Smooth muscle cell (in vitro differentiated cells): Measurements from ENCODE around the gene EPS8. TPM values are rescaled to one million over a fixed set of nuclear protein-coding genes. Genes with fewer than 3 reads are reported as not detected.

Experiments
- DNase-seq: peaks from one replicate; lab custom pipeline; 2025; ENCODE audit not compliant: unreplicated experiment; lab: John Stamatoyannopoulos, UW
- H2AFZ ChIP-seq: fragments of 200-600 bp; sonication (generic); 2 replicates; pipeline ENCODE4 v1.6.0; 2016; ENCODE audit warnings: antibody characterized with exemption, low read depth, mild to moderate bottlenecking
- H3F3A ChIP-seq: fragments of 200-600 bp; sonication (generic); 2 replicates; pipeline ENCODE4 v1.6.0; 2017; ENCODE audit warnings: antibody characterized with exemption, low read depth
- H3K27ac ChIP-seq: fragments of 200-600 bp; sonication (generic); 2 replicates; pipeline ENCODE4 v1.5.1; 2016; ENCODE audit warnings: low read depth, mild to moderate bottlenecking
- H3K27me3 ChIP-seq: fragments of 200-600 bp; sonication (generic); 2 replicates; pipeline ENCODE4 v1.6.1; 2016; ENCODE audit warnings: low read depth, mild to moderate bottlenecking
- H3K36me3 ChIP-seq: fragments of 200-600 bp; sonication (generic); 2 replicates; pipeline ENCODE4 v1.5.1; 2016; ENCODE audit warnings: low read depth
- H3K4me1 ChIP-seq: fragments of 200-600 bp; sonication (generic); 2 replicates; pipeline ENCODE4 v1.5.1; 2016; ENCODE audit warnings: low read depth
- H3K4me2 ChIP-seq: fragments of 200-600 bp; sonication (generic); 2 replicates; pipeline ENCODE4 v1.6.0; 2016; ENCODE audit warnings: mild to moderate bottlenecking
- H3K4me3 ChIP-seq: fragments of 200-600 bp; sonication (generic); 2 replicates; pipeline ENCODE4 v1.5.1; 2016; ENCODE audit warnings: mild to moderate bottlenecking
- H3K79me2 ChIP-seq: fragments of 200-600 bp; sonication (generic); 2 replicates; pipeline ENCODE4 v1.6.0; 2016; ENCODE audit warnings: low read depth, mild to moderate bottlenecking
- H3K9ac ChIP-seq: fragments of 200-600 bp; sonication (generic); 2 replicates; pipeline ENCODE4 v1.6.0; 2016; ENCODE audit warnings: low read depth
- H3K9me3 ChIP-seq: fragments of 200-600 bp; sonication (generic); replicated peaks from 2 replicates; pipeline ENCODE4 v1.5.1; 2016; ENCODE audit warnings: low read depth
- H4K20me1 ChIP-seq: fragments of 200-600 bp; sonication (generic); 2 replicates; pipeline ENCODE4 v1.6.0; 2016; ENCODE audit warnings: low read depth
- WGBS: methylation state at CpG from one replicate; pipeline ENCODE4 v1.1.7; 2016; ENCODE audit warnings: low lambda C conversion rate; 5-methylcytosine and 5-hydroxymethylcytosine counted together
- polyA plus RNA-seq: library from polyadenylated mRNA; unstranded; fragments of >200 nt; fragmentation: Nextera tagmentation; extraction: Ambion mirVana; gene quantifications from 2 replicates; pipeline ENCODE4 v1.2.1, GENCODE V29; 2016
- total RNA-seq: library from RNA; depleted of rRNA; stranded (reverse); fragments of >200 nt; gene quantifications from 2 replicates; pipeline ENCODE4 v1.2.3, GENCODE V29; 2014
- TF ChIP-seq, protein P1 (sequence below): fragments of 200-600 bp; sonication (generic); IDR thresholded peaks from 2 replicates; pipeline ENCODE4 v1.5.1; 2017; ENCODE audit warnings: borderline replicate concordance, mild to moderate bottlenecking, antibody characterized with exemption; ENCODE audit not compliant: insufficient read depth, poor library complexity, severe bottlenecking

The EPS8 gene
- total and polyA plus RNA-seq, 2 experiments from 2014 or later = 27.5 to 68.3 TPM

DNA sequence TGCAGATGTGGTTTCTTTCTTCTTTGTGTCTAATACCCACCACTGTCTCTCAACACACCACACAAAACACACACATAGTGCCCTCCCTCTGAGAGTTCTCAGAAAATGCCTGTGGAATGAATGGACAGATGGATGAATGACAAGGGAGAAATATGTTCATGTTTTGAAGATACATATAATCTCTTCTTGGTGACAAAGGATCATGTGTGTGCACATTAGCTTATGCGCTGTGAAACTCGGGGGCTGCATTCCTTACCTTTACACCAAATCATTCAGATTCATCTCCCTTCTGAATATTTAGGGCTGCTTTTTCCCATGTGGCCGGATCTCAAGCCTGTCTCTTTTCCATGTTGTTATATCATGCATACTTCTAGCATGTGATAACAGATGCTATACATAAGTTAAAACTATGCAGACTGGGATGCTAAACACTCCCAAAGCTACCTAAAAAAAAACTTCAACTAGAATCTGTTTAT, 111.4 kb downstream of the EPS8 start:
- Histone ChIP-seq H3K4me3 (no peak overlapping the region), H3K27me3 (no peaks in the 10 kb centered on the region), H3K27ac (no peak overlapping the region), H3K36me3 (no peaks in the 10 kb centered on the region), H3F3A (no peaks in the 10 kb centered on the region), H3K79me2 (peaks cover 7% of the 10 kb centered on the region), H4K20me1 (no peaks in the 10 kb centered on the region), H3K9ac (no peak overlapping the region), H3K4me2 (no peak overlapping the region), H3K4me1 (peaks cover 12% of the 10 kb centered on the region), H2AFZ (no peak overlapping the region), H3K9me3 (no peaks in the 10 kb centered on the region)
- DNase-seq = no peak
- TF ChIP-seq, protein P1, sequence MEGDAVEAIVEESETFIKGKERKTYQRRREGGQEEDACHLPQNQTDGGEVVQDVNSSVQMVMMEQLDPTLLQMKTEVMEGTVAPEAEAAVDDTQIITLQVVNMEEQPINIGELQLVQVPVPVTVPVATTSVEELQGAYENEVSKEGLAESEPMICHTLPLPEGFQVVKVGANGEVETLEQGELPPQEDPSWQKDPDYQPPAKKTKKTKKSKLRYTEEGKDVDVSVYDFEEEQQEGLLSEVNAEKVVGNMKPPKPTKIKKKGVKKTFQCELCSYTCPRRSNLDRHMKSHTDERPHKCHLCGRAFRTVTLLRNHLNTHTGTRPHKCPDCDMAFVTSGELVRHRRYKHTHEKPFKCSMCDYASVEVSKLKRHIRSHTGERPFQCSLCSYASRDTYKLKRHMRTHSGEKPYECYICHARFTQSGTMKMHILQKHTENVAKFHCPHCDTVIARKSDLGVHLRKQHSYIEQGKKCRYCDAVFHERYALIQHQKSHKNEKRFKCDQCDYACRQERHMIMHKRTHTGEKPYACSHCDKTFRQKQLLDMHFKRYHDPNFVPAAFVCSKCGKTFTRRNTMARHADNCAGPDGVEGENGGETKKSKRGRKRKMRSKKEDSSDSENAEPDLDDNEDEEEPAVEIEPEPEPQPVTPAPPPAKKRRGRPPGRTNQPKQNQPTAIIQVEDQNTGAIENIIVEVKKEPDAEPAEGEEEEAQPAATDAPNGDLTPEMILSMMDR = no peak
- WGBS = 83% methylated on average over 3 of the region's 3 CpGs

DNA sequence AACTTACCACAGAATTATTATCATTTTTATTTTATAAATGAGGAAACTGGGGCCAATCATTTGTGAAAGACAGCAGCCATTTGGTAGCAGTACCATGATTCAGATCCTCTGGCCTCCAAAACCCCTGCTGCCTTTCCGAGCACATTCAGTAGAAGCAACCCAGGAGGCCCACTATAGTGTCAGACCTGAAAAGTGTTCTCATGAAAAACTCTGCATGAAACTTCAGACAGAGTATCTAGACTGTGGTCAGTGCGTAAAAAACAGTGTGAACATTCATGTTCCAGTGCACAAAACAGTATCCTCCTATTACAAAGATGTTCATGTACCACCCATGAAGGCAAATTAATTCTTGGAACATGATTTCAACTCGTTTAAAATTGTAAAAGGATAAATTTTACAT, 112.0 kb downstream of the EPS8 start:
- WGBS = 83% methylated on average over 3 of the region's 3 CpGs
- no peak overlapping the region for H2AFZ ChIP-seq
- H3K4me1 ChIP-seq = peaks cover 12% of the 10 kb centered on the region
- TF ChIP-seq, protein P1 = no peak
- no peaks in the 10 kb centered on the region for H3F3A ChIP-seq
- H3K9me3 ChIP-seq = no peaks in the 10 kb centered on the region
- H3K9ac ChIP-seq = no peak overlapping the region
- no peaks in the 10 kb centered on the region for H3K27me3 ChIP-seq
- no peak overlapping the region for H3K4me3 ChIP-seq
- no peak overlapping the region for H3K27ac ChIP-seq
- H4K20me1 ChIP-seq = no peaks in the 10 kb centered on the region
- no peaks in the 10 kb centered on the region for H3K36me3 ChIP-seq
- H3K79me2 ChIP-seq = peaks cover 4% of the 10 kb centered on the region
- no peak overlapping the region for H3K4me2 ChIP-seq
- DNase-seq = no peak

DNA sequence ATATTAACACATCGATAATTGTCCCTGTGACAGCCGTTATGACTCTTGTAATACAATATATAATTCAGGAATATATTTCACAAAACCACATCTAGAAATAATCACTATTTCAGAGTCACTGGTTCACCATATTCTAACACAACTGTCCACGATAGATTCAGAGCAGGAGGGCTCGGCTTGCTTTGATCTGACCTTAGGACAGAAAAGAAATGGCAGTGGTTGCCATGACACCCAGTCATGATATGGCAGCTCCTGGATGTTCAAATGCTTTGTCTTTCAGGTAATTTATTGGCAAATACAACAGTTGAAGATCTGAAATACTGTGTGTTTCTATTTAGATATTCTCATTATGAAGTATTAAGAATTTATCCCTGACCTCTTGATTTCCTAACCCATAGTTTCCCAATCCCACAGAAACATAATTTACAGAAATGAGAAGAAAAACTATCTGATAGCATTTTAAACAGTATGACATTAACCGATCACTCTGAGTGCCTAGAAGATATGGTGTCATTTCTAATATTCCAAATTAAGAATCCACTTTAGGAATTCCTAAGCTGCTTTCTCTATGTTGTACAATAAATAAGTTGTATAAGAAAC, 116.4 kb downstream of the EPS8 start:
- Histone ChIP-seq H3K79me2 (peaks cover 4% of the 10 kb centered on the region), H3K4me2 (no peak overlapping the region), H3F3A (no peaks in the 10 kb centered on the region), H3K4me1 (peaks cover 12% of the 10 kb centered on the region), H3K9ac (no peak overlapping the region), H3K36me3 (no peaks in the 10 kb centered on the region), H3K4me3 (no peak overlapping the region), H3K27me3 (no peaks in the 10 kb centered on the region), H3K9me3 (no peaks in the 10 kb centered on the region), H3K27ac (no peak overlapping the region), H4K20me1 (no peaks in the 10 kb centered on the region), H2AFZ (no peak overlapping the region)
- TF ChIP-seq, protein P1 = no peak
- 93% methylated on average over 5 of the region's 5 CpGs for WGBS
- no peak for DNase-seq

DNA sequence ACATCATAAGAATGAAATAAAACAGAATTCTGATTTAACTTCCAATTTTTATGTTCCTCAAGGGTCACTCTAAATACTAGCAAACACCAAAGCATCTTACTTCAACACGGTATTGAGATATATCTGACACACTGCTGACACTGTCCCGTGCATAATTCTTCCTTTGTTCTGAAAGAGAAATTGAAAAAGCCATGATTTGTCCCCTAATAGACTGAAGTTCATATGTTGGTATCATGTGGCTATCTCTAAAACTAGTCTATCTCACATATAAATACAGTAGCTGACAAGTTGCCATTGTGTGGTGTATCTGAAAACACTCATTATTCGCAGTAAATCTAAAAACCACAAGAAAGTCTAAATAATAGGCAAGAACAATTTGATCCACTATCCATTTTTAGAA, 118.4 kb downstream of the EPS8 start:
- no peak for DNase-seq
- no peaks in the 10 kb centered on the region for H4K20me1 ChIP-seq
- 89% methylated on average over 3 of the region's 3 CpGs for WGBS
- no peak overlapping the region for H3K4me3 ChIP-seq
- H3F3A ChIP-seq = no peaks in the 10 kb centered on the region
- no peak overlapping the region for H3K4me2 ChIP-seq
- H3K27me3 ChIP-seq = no peaks in the 10 kb centered on the region
- no peak overlapping the region for H3K27ac ChIP-seq
- no peaks in the 10 kb centered on the region for H3K79me2 ChIP-seq
- no peaks in the 10 kb centered on the region for H3K36me3 ChIP-seq
- no peak overlapping the region for H3K9ac ChIP-seq
- no peak overlapping the region for H2AFZ ChIP-seq
- H3K4me1 ChIP-seq = no peaks in the 10 kb centered on the region
- TF ChIP-seq, protein P1 = no peak
- no peaks in the 10 kb centered on the region for H3K9me3 ChIP-seq
